Amniotic epithelial cell (primary cell): Measurements from ENCODE around the gene ZSCAN23.
"Not testable (repeated sequence)": the region's sequence is repeated elsewhere in the genome, so short reads cannot be mapped to it uniquely, and the experiment has no call there.

Source experiments
- DNase-seq: peaks from one replicate; pipeline ENCODE4 v3.0.0-alpha.2; 2010; ENCODE audit warnings: low read depth

ZSCAN23 gene

DNA sequence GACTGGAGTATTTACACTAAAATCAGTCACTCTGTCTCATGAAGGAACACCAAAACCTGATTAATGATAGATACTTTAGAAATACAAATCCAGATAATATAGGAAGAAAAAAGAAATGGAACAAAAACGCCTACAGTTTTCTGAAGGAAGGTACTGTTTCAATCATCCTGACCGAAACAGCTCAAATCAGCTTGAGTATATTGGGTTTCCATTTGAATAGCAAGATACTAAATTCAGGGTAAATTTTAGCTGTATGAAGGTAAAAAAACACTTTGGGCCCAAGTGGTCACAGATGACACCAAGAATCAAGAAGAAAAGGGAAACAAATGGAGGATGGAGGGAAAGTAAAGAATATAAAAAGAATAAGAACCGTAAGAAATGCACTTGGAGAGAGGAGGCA is 6.9 kb downstream of the ZSCAN23 start:
- DNase-seq, result no peak

- DNase-seq, result no peak
Observed at GRCh38 chr6:28433119-28433518, 10.2 kb downstream of the ZSCAN23 start.

GRCh38 chr6:28429781-28430180 is 13.5 kb downstream of the ZSCAN23 start:
- no peak for DNase-seq

DNA sequence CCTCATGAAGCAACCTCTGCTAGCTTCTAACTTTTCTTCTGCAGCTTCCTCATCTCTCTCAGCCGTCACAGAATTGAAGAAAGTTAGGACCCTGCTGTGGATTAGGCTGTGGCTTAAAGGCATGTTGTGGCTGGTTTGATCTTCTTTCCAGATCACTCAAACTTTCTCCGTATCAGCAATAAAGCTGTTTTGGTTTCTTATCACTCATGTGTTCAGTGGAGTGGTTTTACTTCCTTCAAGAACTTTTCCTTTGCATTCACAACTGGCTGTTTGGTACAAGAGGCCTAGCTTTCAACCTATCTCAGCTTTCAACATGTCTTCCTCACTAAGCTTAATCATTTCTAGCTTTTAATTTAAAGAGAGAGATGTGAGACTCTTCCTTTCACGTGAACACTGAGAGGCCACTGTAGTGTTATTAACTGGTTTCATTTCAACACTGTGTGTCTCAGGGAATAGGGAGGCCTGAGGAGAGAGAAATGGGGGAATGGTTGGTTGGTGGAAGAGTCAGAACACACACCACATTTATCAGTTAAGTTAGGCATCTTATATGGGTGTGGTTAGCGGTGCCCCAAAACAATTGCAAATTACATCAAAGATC is 17.2 kb downstream of the ZSCAN23 start:
- no peak for DNase-seq

DNA sequence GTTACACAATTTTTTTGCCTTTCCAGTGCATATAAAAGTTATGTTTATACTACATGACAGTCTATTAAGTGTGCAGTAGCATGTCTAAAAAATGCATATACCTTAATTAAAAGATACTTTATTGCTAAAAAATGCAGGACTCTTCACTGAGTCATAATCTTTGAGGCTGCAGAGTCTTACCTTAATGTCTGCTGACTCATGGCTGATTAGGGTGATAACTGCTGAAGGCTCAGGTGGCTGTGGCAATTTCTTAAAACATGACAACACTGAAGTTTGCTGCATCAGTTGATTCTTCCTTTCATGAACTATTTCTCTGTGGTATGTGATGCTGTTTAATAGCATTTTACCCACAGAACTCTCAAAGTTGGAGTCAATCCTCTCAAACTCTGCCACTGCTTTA is 19.1 kb downstream of the ZSCAN23 start:
- no peak for DNase-seq

- DNase-seq, result no peak
Observed at GRCh38 chr6:28423546-28423945, 19.7 kb downstream of the ZSCAN23 start.

DNA sequence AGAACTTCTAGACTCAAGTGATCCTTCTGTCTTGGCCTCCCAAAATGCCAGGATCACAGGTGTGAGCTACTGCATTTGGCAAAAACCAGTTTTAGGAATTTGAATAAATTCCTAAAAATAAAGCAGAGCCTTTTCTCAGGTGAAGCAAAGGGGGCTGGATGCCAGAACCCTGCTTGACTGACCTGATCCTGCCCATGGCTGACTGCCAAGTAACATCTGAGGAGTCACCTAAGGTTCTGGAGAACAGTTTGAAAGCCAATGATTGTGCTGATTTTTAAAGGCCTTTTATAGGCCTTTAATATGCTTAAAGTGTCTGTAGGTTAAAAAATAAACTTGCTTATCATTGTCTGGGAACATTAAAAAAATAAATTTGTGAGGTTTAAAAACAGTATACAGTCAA is 29.6 kb downstream of the ZSCAN23 start:
- DNase-seq, result no peak

- no peak for DNase-seq
Observed at GRCh38 chr6:28410767-28411166, 32.5 kb downstream of the ZSCAN23 start.

- peak; percentile 73 for DNase-seq
Observed at GRCh38 chr6:28408076-28408802, 35.1 kb downstream of the ZSCAN23 start.

DNA sequence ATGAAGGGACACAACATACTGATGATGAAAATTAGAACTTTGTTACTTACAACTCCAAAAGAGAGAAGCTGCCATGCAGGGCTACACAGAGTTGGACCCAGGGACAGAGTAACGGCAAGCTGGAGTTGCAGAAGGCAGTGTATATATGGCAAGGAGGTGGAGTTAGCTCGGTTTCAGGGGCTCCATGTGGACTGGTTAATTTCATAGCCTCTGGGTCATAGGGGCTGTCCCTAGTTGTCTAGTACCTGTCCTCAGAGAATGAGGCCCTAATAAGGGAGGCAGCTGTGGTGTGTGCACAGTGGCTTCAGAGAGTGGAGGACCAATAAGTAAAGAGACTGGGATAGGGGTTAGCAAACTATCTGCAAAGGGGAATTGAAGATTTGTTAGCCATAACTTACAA is 35.9 kb downstream of the ZSCAN23 start:
- no peak for DNase-seq

DNA sequence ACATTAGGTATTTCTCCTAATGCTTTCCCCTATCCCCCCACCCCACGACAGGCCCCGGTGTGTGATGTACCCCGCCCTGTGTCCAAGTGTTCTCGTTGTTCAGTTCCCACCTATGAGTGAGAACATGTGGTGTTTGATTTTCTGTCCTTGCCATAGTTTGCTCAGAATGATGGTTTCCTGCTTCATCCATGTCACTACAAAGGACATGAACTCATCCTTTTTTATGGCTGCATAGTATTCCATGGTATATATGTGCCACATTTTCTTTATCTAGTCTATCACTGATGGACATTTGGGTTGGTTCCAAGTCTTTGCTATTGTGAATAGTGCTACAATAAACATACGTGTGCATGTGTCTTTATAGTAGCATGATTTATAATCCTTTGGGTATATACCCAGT is 39.4 kb downstream of the ZSCAN23 start:
- DNase-seq, result not testable (repeated sequence)

DNA sequence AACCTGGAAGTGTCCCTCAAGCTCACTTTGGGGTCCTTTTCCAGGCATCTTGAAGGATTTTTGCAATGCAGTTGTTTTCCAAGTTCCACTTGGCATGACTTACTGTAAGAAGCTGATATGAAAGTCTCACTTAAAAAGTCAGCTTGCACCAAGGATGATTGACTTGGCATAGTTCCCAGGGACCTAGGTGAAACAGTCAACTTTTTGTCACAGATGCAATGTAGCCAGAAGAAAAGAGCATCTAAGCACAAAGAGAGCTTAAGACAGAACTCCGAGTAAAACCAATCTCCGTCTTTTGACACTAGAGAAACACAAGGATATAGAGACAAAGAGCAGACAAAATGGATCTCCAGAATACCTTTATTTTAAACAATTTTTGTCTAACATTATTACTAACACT is 41.1 kb downstream of the ZSCAN23 start:
- DNase-seq, result no peak

DNA sequence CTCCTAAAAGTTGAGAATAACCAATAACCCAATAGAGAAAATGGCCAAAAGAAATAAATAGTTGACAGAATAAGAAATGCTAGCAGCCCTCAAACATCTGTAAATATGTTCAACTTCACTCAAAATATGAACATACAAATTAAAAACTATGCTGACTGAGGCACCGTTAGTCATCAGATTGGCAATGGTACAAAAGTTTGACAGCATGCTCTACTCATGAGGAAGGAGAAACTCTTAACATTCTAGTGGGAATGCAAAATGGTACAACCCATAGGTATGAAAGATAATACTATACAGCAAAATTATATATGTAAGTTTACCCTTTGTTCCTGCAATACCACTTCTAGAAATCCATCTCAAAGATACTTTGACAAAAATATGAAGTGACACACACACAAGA is 42.1 kb downstream of the ZSCAN23 start:
- no peak for DNase-seq

GRCh38 chr6:28400122-28400451 is 43.2 kb downstream of the ZSCAN23 start:
- DNase-seq, result no peak

DNA sequence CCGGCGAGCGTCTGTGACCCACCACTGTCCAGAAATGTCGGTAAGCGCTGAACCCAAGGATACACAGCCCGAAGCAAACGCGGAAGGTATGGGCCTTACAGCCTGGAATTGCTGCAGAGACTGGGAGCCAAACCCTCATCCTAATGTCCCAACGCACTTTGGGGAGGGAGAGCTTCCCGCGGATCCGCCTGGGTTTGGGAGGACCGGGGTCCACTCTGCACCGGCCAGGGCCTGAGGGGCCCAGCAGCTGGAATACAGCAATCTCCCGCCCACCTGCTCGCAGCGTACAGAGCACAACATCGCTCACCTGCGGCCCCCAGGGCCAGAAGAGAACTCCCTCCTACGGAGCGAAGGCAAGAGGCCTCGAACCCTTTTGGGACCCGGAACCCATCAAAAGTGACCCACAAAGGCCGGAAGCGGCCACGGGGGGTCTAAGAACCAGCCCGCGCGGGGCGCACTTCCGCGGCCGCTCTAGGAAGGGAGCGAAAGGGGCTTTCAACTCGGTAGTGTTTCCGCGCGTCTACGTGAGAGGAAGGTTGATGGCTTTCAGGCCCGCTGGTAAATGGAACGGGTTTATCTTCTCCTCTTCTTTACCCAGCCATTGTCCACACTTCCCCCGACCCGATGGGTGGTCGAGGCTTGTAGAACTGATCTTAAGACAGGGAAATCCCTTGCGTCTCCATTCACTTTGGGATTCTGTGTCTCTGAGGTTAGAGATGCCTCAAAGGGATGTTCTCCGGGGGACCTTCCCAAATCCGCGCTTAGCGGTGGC is 43.8 kb downstream of the ZSCAN23 start, which contains the start of gene ZSCAN12:
TSS of gene ZSCAN12 (minus strand) at position 398 of the 772 bp plus-strand sequence. CDS start 1,342 bp downstream, outside the sequence.
- peak; percentile 86 for DNase-seq

DNA sequence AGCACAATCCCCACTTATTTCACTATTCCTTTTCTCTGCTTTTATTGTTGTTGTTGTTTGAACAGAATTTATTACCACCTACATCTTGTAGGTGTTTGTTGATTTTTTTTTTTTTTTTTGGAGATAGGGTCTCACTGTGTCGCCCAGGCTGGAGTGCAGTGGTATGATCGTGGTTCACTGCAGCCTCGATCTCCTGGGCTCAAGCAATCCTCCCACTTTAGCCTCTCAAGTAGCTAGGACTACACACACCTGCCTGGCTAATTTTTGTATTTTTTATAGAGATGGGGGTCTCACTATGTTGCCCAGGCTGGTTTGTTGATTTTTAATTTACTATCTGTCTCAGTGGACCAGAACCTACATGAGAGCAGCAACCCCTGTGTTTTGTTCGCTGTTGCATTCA is 47.4 kb downstream of the ZSCAN23 start:
- no peak for DNase-seq

- no peak for DNase-seq
Observed at GRCh38 chr6:28393912-28394662, 49.2 kb downstream of the ZSCAN23 start.

GRCh38 chr6:28390688-28391087 is 52.6 kb downstream of the ZSCAN23 start:
- DNase-seq, result peak; percentile 13

DNA sequence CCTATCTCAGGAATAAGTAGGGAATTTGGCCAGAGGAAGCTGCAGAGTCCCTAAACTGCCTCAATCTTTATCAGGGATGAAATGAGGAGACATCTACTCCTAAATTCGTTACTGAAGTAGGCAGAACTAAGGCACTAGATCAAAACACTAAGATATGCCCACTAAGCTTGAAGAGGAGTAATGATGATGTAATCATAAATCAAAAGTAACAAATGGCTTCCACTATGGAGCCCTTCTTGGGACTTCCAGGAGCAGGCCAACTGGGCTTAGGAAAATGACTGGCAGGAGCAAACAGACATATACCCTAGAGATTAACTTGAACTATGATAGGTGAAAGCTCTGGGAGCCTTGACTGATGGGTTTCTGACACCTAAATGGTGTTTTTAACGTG is 59.2 kb downstream of the ZSCAN23 start:
- no peak for DNase-seq

- DNase-seq, result peak; percentile 91
Observed at GRCh38 chr6:28383235-28384142, 59.8 kb downstream of the ZSCAN23 start.
